Panc1 (cell line): ENCODE results near the gene PPM1L. TPM values are rescaled to one million over a fixed set of nuclear protein-coding genes. Genes with fewer than 3 reads are reported as not detected.

ENCODE experiments used
- ATAC-seq: fragments of 200-7000 bp; cut with Tn5 transposase; 2 replicates; pipeline ENCODE4 v1.9.1; 2020; ENCODE audit warnings: mild to moderate bottlenecking, moderate library complexity
- BruUV-seq: library from RNA; stranded (reverse); fragments of 400-500 nt; replicated peaks from 2 replicates; lab custom pipeline; 2021; lab: Mats Ljungman, UMichigan
- CTCF ChIA-PET: fragments of 300-600 bp; sonication (Branson Sonifier 250); formaldehyde crosslinking; loops from one replicate; lab custom pipeline; 2022; ENCODE audit warnings: antibody characterized with exemption; lab: Charles Lee
- POLR2A ChIA-PET: fragments of 300-600 bp; sonication (Branson Sonifier 250); formaldehyde crosslinking; loops from one replicate; lab custom pipeline; 2022; ENCODE audit warnings: antibody characterized with exemption; lab: Charles Lee
- DNase-seq: peaks from one replicate; pipeline ENCODE4 v3.0.0-alpha.2; 2010; ENCODE audit warnings: low read depth, low spot score
- H3K27ac ChIP-seq: 2 replicates; pipeline ENCODE4 v1.5.1; 2011; ENCODE audit warnings: mild to moderate bottlenecking, low read length, inconsistent platforms
- H3K27me3 ChIP-seq: fragments of 200-500 bp; sonication (Bioruptor generic); 2 replicates; pipeline ENCODE4 v1.6.0; 2014; ENCODE audit warnings: low read length, inconsistent platforms; ENCODE audit not compliant: control insufficient read depth, insufficient read depth
- H3K36me3 ChIP-seq: fragments of 200-500 bp; sonication (Bioruptor generic); 2 replicates; pipeline ENCODE4 v1.5.1; 2014; ENCODE audit warnings: inconsistent platforms, mild to moderate bottlenecking, low read length, moderate library complexity; ENCODE audit not compliant: control insufficient read depth, insufficient read depth
- H3K4me1 ChIP-seq: 2 replicates; pipeline ENCODE4 v1.5.1; 2011; ENCODE audit warnings: inconsistent platforms, mild to moderate bottlenecking, low read length, moderate library complexity; ENCODE audit not compliant: control insufficient read depth, insufficient read depth
- H3K4me3 ChIP-seq, 2 experiments: 2 replicates each; pipeline ENCODE4 v1.5.1; 2011 to 2012; ENCODE audit warnings: low read depth in 2 of 2, low read length in 2 of 2, mild to moderate bottlenecking in 2 of 2, inconsistent platforms in 1 of 2, moderate library complexity in 1 of 2
- H3K9me3 ChIP-seq: fragments of 200-500 bp; sonication (Bioruptor generic); 2 replicates; pipeline ENCODE4 v1.5.1; 2014; ENCODE audit warnings: low read depth, mild to moderate bottlenecking, inconsistent platforms, low read length, moderate library complexity; ENCODE audit not compliant: control insufficient read depth, insufficient read depth
- CTCF ChIP-seq: fragments of 450-650 bp; IDR thresholded peaks from 2 replicates; pipeline ENCODE4 v1.5.1; 2017; ENCODE audit warnings: mild to moderate bottlenecking
- POLR2AphosphoS5 ChIP-seq: IDR thresholded peaks from 2 replicates; pipeline ENCODE4 v1.6.1; 2012; ENCODE audit warnings: mild to moderate bottlenecking, low read depth, low read length, moderate library complexity
- REST ChIP-seq, 2 experiments: IDR thresholded peaks; 2 replicates each; pipeline ENCODE4 v1.6.1; 2011 to 2012; ENCODE audit warnings: low read depth in 2 of 2, control low read depth in 1 of 2, low read length in 1 of 2, mild to moderate bottlenecking in 1 of 2, moderate library complexity in 1 of 2; ENCODE audit not compliant: insufficient read depth in 1 of 2
- SIN3A ChIP-seq: IDR thresholded peaks from 2 replicates; pipeline ENCODE4 v1.6.1; 2012; ENCODE audit warnings: low read depth, mild to moderate bottlenecking, low read length, moderate library complexity, borderline replicate concordance; ENCODE audit not compliant: insufficient read depth
- TCF7L2 ChIP-seq: IDR thresholded peaks from 2 replicates; pipeline ENCODE4 v1.6.1; 2011; ENCODE audit warnings: mild to moderate bottlenecking, low read depth, low read length, inconsistent platforms
- in situ Hi-C: cut with HindIII; loops from 2 replicates; pipeline ENCODE4 v1.10.0; 2016; ENCODE audit warnings: low sequenced_read_pairs, low pct_unique_long_range_greater_than_20kb
- intact Hi-C: fragments of 100-400 bp; cut with micrococcal nuclease; formaldehyde crosslinking; loops from one replicate; pipeline ENCODE4 v1.10.0; 2022; ENCODE audit not compliant: unreplicated experiment
- total RNA-seq: library from RNA; stranded (reverse); gene quantifications from one replicate; pipeline ENCODE4 v1.2.1, GENCODE V29; 2021; ENCODE audit not compliant: unreplicated experiment

PPM1L gene
- total RNA-seq, 1 experiment from 2014 or later = 23.8 TPM

GRCh38 chr3:160980740-160981139 lies 224.7 kb downstream of the PPM1L start:
- ChIA-PET CTCF (no interaction called here), POLR2A (no interaction called here)
- intact Hi-C loops (no loop called here), in situ Hi-C loops (no loop called here)
- Histone ChIP-seq H3K27me3 (no peaks in the 10 kb centered on the region), H3K4me3 (no peak overlapping the region), H3K36me3 (no peaks in the 10 kb centered on the region), H3K9me3 (peaks cover 9% of the 10 kb centered on the region; the same call in 1 of the 2 replicates), H3K27ac (no peak overlapping the region), H3K4me1 (no peaks in the 10 kb centered on the region)
- DNase-seq = no peak
- ATAC-seq = no peak
- TF ChIP-seq CTCF (no peak), TCF7L2 (no peak), SIN3A (no peak), POLR2AphosphoS5 (no peak), REST (IDR thresholded peaks at IDR 0.05; ENCODE audit: insufficient read depth in 1 of 2, low read depth in 2 of 2, low read length in 1 of 2) (no peak)
- no TSS peak for BruUV-seq

GRCh38 chr3:160981217-160981938 lies 225.3 kb downstream of the PPM1L start:
- Histone ChIP-seq H3K4me1 (no peaks in the 10 kb centered on the region), H3K27ac (no peak overlapping the region), H3K27me3 (no peaks in the 10 kb centered on the region), H3K9me3 (peaks cover 9% of the 10 kb centered on the region; the same call in 1 of the 2 replicates), H3K36me3 (no peaks in the 10 kb centered on the region), H3K4me3 (no peak overlapping the region)
- no TSS peak for BruUV-seq
- TF ChIP-seq SIN3A (no peak), CTCF (no peak), TCF7L2 (no peak), POLR2AphosphoS5 (no peak), REST (IDR thresholded peaks at IDR 0.05; ENCODE audit: insufficient read depth in 1 of 2, low read depth in 2 of 2, low read length in 1 of 2) (no peak)
- no peak for DNase-seq
- in situ Hi-C loops = no loop called here
- CTCF ChIA-PET = no interaction called here
- intact Hi-C loops = no loop called here
- POLR2A ChIA-PET = no interaction called here
- ATAC-seq = no peak
